Heart left ventricle (tissue), 13 donors: Measurements from ENCODE around the gene NAPA.

Source experiments
- POLR2A ChIP-seq, 2 donors: fragments of 450-650 bp; IDR thresholded peaks; one replicate each; pipeline ENCODE4 v1.6.1; 2017; ENCODE audit warnings: antibody characterized with exemption in 2 of 2, mild to moderate bottlenecking in 2 of 2, moderate library complexity in 2 of 2
- TF ChIP-seq, protein P1 (sequence below), 12 donors: fragments of 200-600 bp; sonication (generic) in 4 of 12; IDR thresholded peaks; one replicate each; pipeline versions ENCODE4 v1.5.0 to v1.8.0; 2018 to 2022; ENCODE audit warnings: antibody characterized with exemption in 12 of 12, mild to moderate bottlenecking in 5 of 12
- donor health status: ischemic (EF 13 %, LVEDD 7.1; RV severe dilation, severe dysfunction).
- donor health status: DM: no; HTN: yes; CAD: no.
- donor health status: DM: no; HTN: no; CAD: no.
- donor health status: ischemic (EF 25% LVEDD 6.9; RV normal size, moderate dysfunction).
- donor health status: ischemic (EF 25% LVEDD 5.7; RV mildly dilated, moderate dysfunction).
- donor health status: ischemic (EF 35%, LVEDD 5.7; RV mildly dilated, moderate dysfunction).
- donor health status: nonischemic (EF 11% LVEDD 7.7; RV severe dilation, severe dysfunction).
- donor health status: DM: yes; HTN: yes; CAD: no.
- donor health status: PGD.
- donor health status: ischemic (EF 29% LVEDD 5.4; RV normal size, mild dysfunction).
- donor health status: nonischemic (EF 23%, LVEDD 6.1; RV moderate dilation, normal function).

GRCh38 chr19:47512948-47513319 lies 1.9 kb downstream of the NAPA start:
- no peak for TF ChIP-seq POLR2A (IDR thresholded peaks at IDR 0.05)
- TF ChIP-seq, protein P1, sequence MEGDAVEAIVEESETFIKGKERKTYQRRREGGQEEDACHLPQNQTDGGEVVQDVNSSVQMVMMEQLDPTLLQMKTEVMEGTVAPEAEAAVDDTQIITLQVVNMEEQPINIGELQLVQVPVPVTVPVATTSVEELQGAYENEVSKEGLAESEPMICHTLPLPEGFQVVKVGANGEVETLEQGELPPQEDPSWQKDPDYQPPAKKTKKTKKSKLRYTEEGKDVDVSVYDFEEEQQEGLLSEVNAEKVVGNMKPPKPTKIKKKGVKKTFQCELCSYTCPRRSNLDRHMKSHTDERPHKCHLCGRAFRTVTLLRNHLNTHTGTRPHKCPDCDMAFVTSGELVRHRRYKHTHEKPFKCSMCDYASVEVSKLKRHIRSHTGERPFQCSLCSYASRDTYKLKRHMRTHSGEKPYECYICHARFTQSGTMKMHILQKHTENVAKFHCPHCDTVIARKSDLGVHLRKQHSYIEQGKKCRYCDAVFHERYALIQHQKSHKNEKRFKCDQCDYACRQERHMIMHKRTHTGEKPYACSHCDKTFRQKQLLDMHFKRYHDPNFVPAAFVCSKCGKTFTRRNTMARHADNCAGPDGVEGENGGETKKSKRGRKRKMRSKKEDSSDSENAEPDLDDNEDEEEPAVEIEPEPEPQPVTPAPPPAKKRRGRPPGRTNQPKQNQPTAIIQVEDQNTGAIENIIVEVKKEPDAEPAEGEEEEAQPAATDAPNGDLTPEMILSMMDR (IDR thresholded peaks at IDR 0.05), result no peak
